GM12891 (cell line): ENCODE data around the gene HOXA10.

Experiments
- PAX5 ChIP-seq: IDR thresholded peaks from 2 replicates; pipeline ENCODE4 v1.6.1; 2011; ENCODE audit warnings: low read length, moderate library complexity, mild to moderate bottlenecking; ENCODE audit not compliant: insufficient read depth, severe bottlenecking
- POLR2A ChIP-seq: IDR thresholded peaks from 2 replicates; pipeline ENCODE4 v1.6.1; 2011; ENCODE audit warnings: low read depth, low read length, control low read depth
- POLR2AphosphoS5 ChIP-seq: IDR thresholded peaks from 2 replicates; pipeline ENCODE4 v1.6.1; 2011; ENCODE audit warnings: low read depth, low read length, control low read depth
- POU2F2 ChIP-seq: IDR thresholded peaks from 2 replicates; pipeline ENCODE4 v1.6.1; 2011; ENCODE audit warnings: low read depth, mild to moderate bottlenecking, control low read depth, low read length, moderate library complexity
- SPI1 ChIP-seq: IDR thresholded peaks from 2 replicates; pipeline ENCODE4 v1.6.1; 2011; ENCODE audit warnings: low read depth, low read length, control low read depth
- TAF1 ChIP-seq: IDR thresholded peaks from 2 replicates; pipeline ENCODE4 v1.6.1; 2011; ENCODE audit warnings: low read depth, low read length, control low read depth

GRCh38 chr7:27125986-27126394, 48.1 kb downstream of the HOXA10 start:
- TF ChIP-seq TAF1 (no peak), POLR2A (no peak), POLR2AphosphoS5 (no peak), SPI1 (no peak), PAX5 (no peak), POU2F2 (no peak)
